Measurements from ENCODE around the gene RPAP3.

The RPAP3 gene

GRCh38 chr12:47614521-47614920, 91.3 kb downstream of the RPAP3 start:
- DNase-seq: no peak
- Histone ChIP-seq H3K4me3 (ENCODE audit: insufficient read depth, low read depth, low read length, poor library complexity, severe bottlenecking) (no peak overlapping the region), H3K9me3 (ENCODE audit: control insufficient read depth, low read length) (peaks cover 9% of the 10 kb centered on the region), H3K4me1 (ENCODE audit: control insufficient read depth, insufficient read depth, low read length, poor library complexity, severe bottlenecking) (no peaks in the 10 kb centered on the region), H3K27ac (ENCODE audit: insufficient read depth, low read length, poor library complexity, severe bottlenecking) (no peak overlapping the region), H3K27me3 (replicated peaks; ENCODE audit: control insufficient read depth, insufficient read depth, low read length, poor library complexity, severe bottlenecking) (no peaks in the 10 kb centered on the region), H3K36me3 (ENCODE audit: control insufficient read depth, insufficient read depth, low read length) (no peaks in the 10 kb centered on the region)

- no peak overlapping the region for H3K4me3 ChIP-seq (ENCODE audit: insufficient read depth, low read depth, low read length, poor library complexity, severe bottlenecking)
- DNase-seq: no peak
- H3K36me3 ChIP-seq (ENCODE audit: control insufficient read depth, insufficient read depth, low read length): no peaks in the 10 kb centered on the region
- no peaks in the 10 kb centered on the region for H3K4me1 ChIP-seq (ENCODE audit: control insufficient read depth, insufficient read depth, low read length, poor library complexity, severe bottlenecking)
- H3K27ac ChIP-seq (ENCODE audit: insufficient read depth, low read length, poor library complexity, severe bottlenecking): no peak overlapping the region
- peaks cover 9% of the 10 kb centered on the region for H3K9me3 ChIP-seq (ENCODE audit: control insufficient read depth, low read length)
- H3K27me3 ChIP-seq (replicated peaks; ENCODE audit: control insufficient read depth, insufficient read depth, low read length, poor library complexity, severe bottlenecking): no peaks in the 10 kb centered on the region
These were observed 92.9 kb downstream of the RPAP3 start for GRCh38 chr12:47612953-47613352.

GRCh38 chr12:47611906-47612305, 93.9 kb downstream of the RPAP3 start:
- no peaks in the 10 kb centered on the region for H3K27me3 ChIP-seq (replicated peaks; ENCODE audit: control insufficient read depth, insufficient read depth, low read length, poor library complexity, severe bottlenecking)
- no peaks in the 10 kb centered on the region for H3K36me3 ChIP-seq (ENCODE audit: control insufficient read depth, insufficient read depth, low read length)
- no peak for DNase-seq
- no peaks in the 10 kb centered on the region for H3K4me1 ChIP-seq (ENCODE audit: control insufficient read depth, insufficient read depth, low read length, poor library complexity, severe bottlenecking)
- H3K9me3 ChIP-seq (ENCODE audit: control insufficient read depth, low read length): peaks cover 9% of the 10 kb centered on the region
- H3K27ac ChIP-seq (ENCODE audit: insufficient read depth, low read length, poor library complexity, severe bottlenecking): no peak overlapping the region
- H3K4me3 ChIP-seq (ENCODE audit: insufficient read depth, low read depth, low read length, poor library complexity, severe bottlenecking): no peak overlapping the region
